HL-60 (cell line): ENCODE results near the gene FOXP1.

Experiments
- CTCF ChIP-seq: IDR thresholded peaks from one replicate; pipeline ENCODE4 v1.5.1; 2011; ENCODE audit warnings: low read length, control low read depth, inconsistent platforms; ENCODE audit not compliant: insufficient read depth
- POLR2AphosphoS5 ChIP-seq: IDR thresholded peaks from 2 replicates; pipeline ENCODE4 v1.6.1; 2012; ENCODE audit warnings: low read depth

GRCh38 chr3:71087143-71088018 is 496.1 kb downstream of the FOXP1 start:
- TF ChIP-seq CTCF: no peak
- no peak for TF ChIP-seq POLR2AphosphoS5
